ENCODE measurements around the gene XPO5. TPM values are rescaled to one million over a fixed set of nuclear protein-coding genes. Genes with fewer than 3 reads are reported as not detected.

Gene XPO5
- polyA plus RNA-seq, 1 donor from 2014 or later, result 28.5 TPM

- H3K36me3 ChIP-seq (ENCODE audit: insufficient read depth, low read length), result no peaks in the 10 kb centered on the region
These were observed 28.6 kb downstream of the XPO5 start for GRCh38 chr6:43547222-43547621.

GRCh38 chr6:43544461-43544860 lies 31.4 kb downstream of the XPO5 start:
- Histone ChIP-seq H3K27ac (ENCODE audit: low read length) (no peak overlapping the region), H3K9me3 (ENCODE audit: low read length) (no peaks in the 10 kb centered on the region), H3K36me3 (ENCODE audit: insufficient read depth, low read length) (no peaks in the 10 kb centered on the region), H3K27me3 (ENCODE audit: insufficient read depth, low read depth, low read length) (no peaks in the 10 kb centered on the region), H4K20me1 (ENCODE audit: insufficient read depth) (no peaks in the 10 kb centered on the region), H3K9ac (ENCODE audit: low read length) (no peak overlapping the region), H3K79me2 (replicated peaks; ENCODE audit: insufficient read depth, low read length) (no peaks in the 10 kb centered on the region), H3F3A (ENCODE audit: insufficient read depth, low read length, poor library complexity, severe bottlenecking) (no peaks in the 10 kb centered on the region), H3K4me3 (ENCODE audit: low read length) (no peak overlapping the region), H3K9me2 (ENCODE audit: insufficient read depth, low read length) (no peaks in the 10 kb centered on the region), H3K4me2 (ENCODE audit: low read length) (no peak overlapping the region), H2AFZ (ENCODE audit: low read depth, low read length) (no peak overlapping the region)
- TF ChIP-seq SMC3 (conservative IDR thresholded peaks at IDR 0.05; ENCODE audit: poor library complexity), result no peak
- TF ChIP-seq RAD21 (conservative IDR thresholded peaks at IDR 0.05), result no peak

More at GRCh38 chr6:43547222-43547621, 28.6 kb downstream of the XPO5 start:
- Histone ChIP-seq H3K27me3 (ENCODE audit: insufficient read depth, low read depth, low read length) (no peaks in the 10 kb centered on the region), H3K9ac (ENCODE audit: low read length) (no peak overlapping the region), H3K9me3 (ENCODE audit: low read length) (no peaks in the 10 kb centered on the region), H4K20me1 (ENCODE audit: insufficient read depth) (no peaks in the 10 kb centered on the region), H3K4me2 (ENCODE audit: low read length) (no peak overlapping the region), H3K27ac (ENCODE audit: low read length) (no peak overlapping the region), H3K4me3 (ENCODE audit: low read length) (no peak overlapping the region), H3F3A (ENCODE audit: insufficient read depth, low read length, poor library complexity, severe bottlenecking) (no peaks in the 10 kb centered on the region), H2AFZ (ENCODE audit: low read depth, low read length) (no peak overlapping the region), H3K9me2 (ENCODE audit: insufficient read depth, low read length) (no peaks in the 10 kb centered on the region), H3K79me2 (replicated peaks; ENCODE audit: insufficient read depth, low read length) (no peaks in the 10 kb centered on the region)
- TF ChIP-seq MXI1 (conservative IDR thresholded peaks at IDR 0.05; ENCODE audit: poor library complexity, severe bottlenecking) (no peak), POLR2AphosphoS5 (IDR thresholded peaks at IDR 0.05) (no peak), CTCF (IDR thresholded peaks at IDR 0.05; ENCODE audit: poor library complexity, severe bottlenecking) (no peak), REST (IDR thresholded peaks at IDR 0.05; ENCODE audit: borderline replicate concordance) (no peak), EP300 (conservative IDR thresholded peaks at IDR 0.05; ENCODE audit: poor library complexity, severe bottlenecking) (no peak), EZH2 (IDR thresholded peaks at IDR 0.05; ENCODE audit: borderline replicate concordance, insufficient read depth, low read length, poor library complexity, severe bottlenecking) (no peak), SMC3 (conservative IDR thresholded peaks at IDR 0.05; ENCODE audit: poor library complexity) (no peak), RAD21 (conservative IDR thresholded peaks at IDR 0.05) (no peak), TAF1 (IDR thresholded peaks at IDR 0.05; ENCODE audit: low read depth) (no peak)
